HG03135 (cell line): ENCODE data around the gene H2BK1.

ENCODE experiments used
- ATAC-seq: cut with Tn5 transposase; IDR thresholded peaks from one replicate; pipeline ENCODE4 v1.9.1; 2021; ENCODE audit warnings: mild to moderate bottlenecking, moderate library complexity; ENCODE audit not compliant: unreplicated experiment

H2BK1 gene

GRCh38 chr7:151205730-151206129 lies 4.6 kb downstream of the H2BK1 start:
- ATAC-seq = no peak

- ATAC-seq = no peak
Measured at GRCh38 chr7:151204383-151205032, 5.8 kb downstream of the H2BK1 start.

- ATAC-seq = no peak
Measured at GRCh38 chr7:151202836-151203235, 7.5 kb downstream of the H2BK1 start.

GRCh38 chr7:151201751-151202150 lies 8.5 kb downstream of the H2BK1 start:
- no peak for ATAC-seq

GRCh38 chr7:151201344-151201743 lies 8.9 kb downstream of the H2BK1 start:
- ATAC-seq = no peak

GRCh38 chr7:151198945-151199848 lies 11.1 kb downstream of the H2BK1 start:
- ATAC-seq = no peak

GRCh38 chr7:151197932-151198331 lies 12.4 kb downstream of the H2BK1 start:
- ATAC-seq = no peak

- no peak for ATAC-seq
Measured at GRCh38 chr7:151195616-151196450, 14.5 kb downstream of the H2BK1 start.

GRCh38 chr7:151194188-151194587 lies 16.1 kb downstream of the H2BK1 start:
- ATAC-seq = no peak

GRCh38 chr7:151193203-151193978 lies 16.9 kb downstream of the H2BK1 start:
- no peak for ATAC-seq

GRCh38 chr7:151192002-151192539 lies 18.2 kb downstream of the H2BK1 start:
- ATAC-seq = no peak

GRCh38 chr7:151191544-151191943 lies 18.7 kb downstream of the H2BK1 start:
- ATAC-seq = no peak

GRCh38 chr7:151189038-151189437 lies 21.2 kb downstream of the H2BK1 start:
- no peak for ATAC-seq

- no peak for ATAC-seq
Measured at GRCh38 chr7:151188252-151188542, 22.1 kb downstream of the H2BK1 start.

GRCh38 chr7:151187409-151188251 lies 22.7 kb downstream of the H2BK1 start:
- no peak for ATAC-seq

- no peak for ATAC-seq
Measured at GRCh38 chr7:151186640-151187408, 23.5 kb downstream of the H2BK1 start, which contains the start of gene ASB10. Gene ASB10 (minus strand): TSS chr7:151187250. CDS start chr7:151187130, 120 bp downstream.

GRCh38 chr7:151185762-151186639 lies 24.3 kb downstream of the H2BK1 start:
- ATAC-seq = no peak

GRCh38 chr7:151181011-151181431 lies 29.3 kb downstream of the H2BK1 start:
- ATAC-seq = no peak
